Measurements from ENCODE around the gene CTRB2. TPM values are rescaled to one million over a fixed set of nuclear protein-coding genes. Genes with fewer than 3 reads are reported as not detected.

The CTRB2 gene
- total RNA-seq, 2 experiments from 2014 or later = not detected

DNA sequence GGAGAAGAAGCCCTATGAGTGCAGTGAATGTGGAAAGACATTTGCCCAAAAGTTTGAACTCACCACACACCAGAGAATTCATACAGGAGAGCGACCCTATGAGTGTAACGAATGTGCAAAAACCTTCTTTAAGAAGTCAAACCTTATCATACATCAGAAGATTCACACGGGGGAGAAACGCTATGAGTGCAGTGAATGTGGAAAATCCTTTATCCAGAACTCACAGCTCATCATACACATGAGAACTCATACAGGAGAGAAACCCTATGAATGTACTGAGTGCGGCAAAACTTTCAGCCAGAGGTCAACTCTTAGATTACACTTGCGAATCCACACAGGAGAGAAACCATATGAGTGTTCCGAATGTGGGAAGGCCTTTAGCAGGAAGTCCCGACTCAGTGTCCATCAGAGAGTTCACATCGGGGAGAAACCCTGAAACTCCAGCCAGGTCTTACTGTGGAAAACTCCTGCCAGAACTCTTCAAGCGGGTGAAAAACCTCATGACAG is 37.0 kb downstream of the CTRB2 start:
- H3K9me3 Mint-ChIP-seq (ENCODE audit: insufficient read depth) = peaks cover 61% of the 10 kb centered on the region
- ATAC-seq (no peak), DNase-seq (no peak)
- no peaks in the 10 kb centered on the region for H3K4me1 Mint-ChIP-seq (ENCODE audit: low read depth)
- CTCF ChIA-PET = interaction anchor here (0.6 kb wide), 1 partner anchor 701 kb away, joined by 3 read pairs; no protein-coding TSS in a partner anchor
- H3K27ac Mint-ChIP-seq = no peak overlapping the region
- H3K36me3 Mint-ChIP-seq (ENCODE audit: low read depth) = peaks cover 70% of the 10 kb centered on the region
- POLR2A ChIA-PET = no interaction called here
- H3K27me3 Mint-ChIP-seq (ENCODE audit: low read depth) = no peaks in the 10 kb centered on the region
- H3K4me3 Mint-ChIP-seq = no peak overlapping the region

DNA sequence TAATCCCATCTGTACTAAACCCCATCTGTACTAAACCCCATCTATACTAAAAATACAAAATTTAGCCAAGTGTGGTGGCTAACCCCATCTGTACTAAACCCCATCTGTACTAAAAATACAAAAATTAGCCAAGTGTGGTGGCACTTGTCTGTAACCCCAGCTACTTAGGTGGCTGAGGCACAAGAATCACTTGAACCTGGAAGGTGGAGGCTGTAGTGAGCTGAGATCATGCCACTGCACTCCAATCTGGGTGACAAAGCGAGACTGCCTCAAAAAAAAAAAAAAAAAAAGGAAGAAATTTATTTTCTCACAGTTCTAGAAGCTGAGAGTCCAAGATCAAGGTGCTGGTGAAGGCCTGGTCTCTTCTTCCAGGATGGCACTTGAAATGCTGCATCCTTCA is 46.6 kb downstream of the CTRB2 start:
- no peaks in the 10 kb centered on the region for H3K4me1 Mint-ChIP-seq (ENCODE audit: low read depth)
- ChIA-PET CTCF (no interaction called here), POLR2A (no interaction called here)
- DNase-seq (no peak), ATAC-seq (no peak)
- peaks cover 70% of the 10 kb centered on the region for H3K36me3 Mint-ChIP-seq (ENCODE audit: low read depth)
- H3K9me3 Mint-ChIP-seq (ENCODE audit: insufficient read depth) = peaks cover 16% of the 10 kb centered on the region
- no peak overlapping the region for H3K4me3 Mint-ChIP-seq
- no peaks in the 10 kb centered on the region for H3K27me3 Mint-ChIP-seq (ENCODE audit: low read depth)
- H3K27ac Mint-ChIP-seq = no peak overlapping the region

Other genes with a start within 250 kb of the CTRB2 start
- 10 to 100 TPM; 58.3 to 63.5 TPM for gene WDR59, start 222.0 kb downstream of the CTRB2 start, total RNA-seq
- 10 to 100 TPM in 1 of 2 experiments, 1 to 10 TPM in 1; 8.5 to 11.1 TPM for gene ZNRF1, start 208.1 kb downstream of the CTRB2 start, total RNA-seq
- gene LDHD, start 90.4 kb downstream of the CTRB2 start, total RNA-seq = under 1 TPM in 1 of 2 experiments, not detected in 1; 0.13 TPM
- 10 to 100 TPM; 18.3 to 19.5 TPM for gene ZFP1, start 58.6 kb downstream of the CTRB2 start, total RNA-seq
- not detected for gene CTRB1, start 11.8 kb upstream of the CTRB2 start, total RNA-seq
- gene BCAR1, start 44.5 kb upstream of the CTRB2 start, total RNA-seq = under 1 TPM in 1 of 2 experiments, not detected in 1; 0.08 TPM
- gene CFDP1, start 226.3 kb upstream of the CTRB2 start, total RNA-seq = 10 to 100 TPM; 38.9 to 41.6 TPM

Measured in activated CD8-positive, alpha-beta T cell treated with anti-CD3 and anti-CD28 coated beads, Interleukin-2, amount 10 ng/mL, durations not matched to agents 7 days and 5 days (primary cell).